ENCODE measurements around the gene OXT. TPM values are rescaled to one million over a fixed set of nuclear protein-coding genes. Genes with fewer than 3 reads are reported as not detected.
"Not testable (repeated sequence)": the region's sequence is repeated elsewhere in the genome, so short reads cannot be mapped to it uniquely, and the experiment has no call there.

Gene OXT
- not detected in 2 replicates for total RNA-seq

- TF ChIP-seq CTCF (IDR thresholded peaks at IDR 0.05; ENCODE audit: insufficient read depth, low read length, poor library complexity, severe bottlenecking), result no peak
These were observed at the start of gene OXT for GRCh38 chr20:3071610-3072529. Gene OXT, plus strand, starts transcription at chr20:3071620. Its CDS starts 36 bp downstream, at chr20:3071656.

GRCh38 chr20:3021777-3022176 lies 49.6 kb upstream of the OXT start:
- peaks cover 3% of the 10 kb centered on the region for H3K36me3 ChIP-seq (ENCODE audit: control insufficient read depth, insufficient read depth, low read length)
- TF ChIP-seq CTCF (IDR thresholded peaks at IDR 0.05; ENCODE audit: insufficient read depth, low read length, poor library complexity, severe bottlenecking), result no peak
- no peak overlapping the region for H3K4me3 ChIP-seq (ENCODE audit: low read depth, low read length)
- H3K27me3 ChIP-seq (ENCODE audit: control insufficient read depth, insufficient read depth, low read length), result no peaks in the 10 kb centered on the region
- DNase-seq (ENCODE audit: low read depth), result no peak

More at GRCh38 chr20:3071610-3072529, at the start of gene OXT:
- H3K4me3 ChIP-seq (ENCODE audit: low read depth, low read length), result peak within 1 kb of the TSS; percentile 13
- no peaks in the 10 kb centered on the region for H3K36me3 ChIP-seq (ENCODE audit: control insufficient read depth, insufficient read depth, low read length)
- peaks cover 17% of the 10 kb centered on the region for H3K27me3 ChIP-seq (ENCODE audit: control insufficient read depth, insufficient read depth, low read length)
- DNase-seq (ENCODE audit: low read depth), result no peak

- not testable (repeated sequence) for H3K27me3 ChIP-seq (ENCODE audit: control insufficient read depth, insufficient read depth, low read length); H3K4me3 ChIP-seq (ENCODE audit: low read depth, low read length); DNase-seq (ENCODE audit: low read depth); H3K36me3 ChIP-seq (ENCODE audit: control insufficient read depth, insufficient read depth, low read length)
These were observed 48.6 kb upstream of the OXT start for GRCh38 chr20:3022559-3023490.

- no peaks in the 10 kb centered on the region for H3K36me3 ChIP-seq (ENCODE audit: control insufficient read depth, insufficient read depth, low read length)
- DNase-seq (ENCODE audit: low read depth), result no peak
- H3K4me3 ChIP-seq (ENCODE audit: low read depth, low read length), result no peak overlapping the region
- H3K27me3 ChIP-seq (ENCODE audit: control insufficient read depth, insufficient read depth, low read length), result no peaks in the 10 kb centered on the region
- TF ChIP-seq CTCF (IDR thresholded peaks at IDR 0.05; ENCODE audit: insufficient read depth, low read length, poor library complexity, severe bottlenecking), result no peak
These were observed 43.4 kb upstream of the OXT start for GRCh38 chr20:3027987-3028386.

GRCh38 chr20:3031524-3032147 lies 39.8 kb upstream of the OXT start:
- Histone ChIP-seq H3K36me3 (ENCODE audit: control insufficient read depth, insufficient read depth, low read length) (no peaks in the 10 kb centered on the region), H3K27me3 (ENCODE audit: control insufficient read depth, insufficient read depth, low read length) (no peaks in the 10 kb centered on the region), H3K4me3 (ENCODE audit: low read depth, low read length) (no peak overlapping the region)
- no peak for TF ChIP-seq CTCF (IDR thresholded peaks at IDR 0.05; ENCODE audit: insufficient read depth, low read length, poor library complexity, severe bottlenecking)
- DNase-seq (ENCODE audit: low read depth), result no peak

Data from kidney epithelial cell (primary cell).